OCI-LY7 (cell line): ENCODE results near the gene KCNT1.

Experiments
- CTCF ChIP-seq: fragments of 200-600 bp; sonication (generic); conservative IDR thresholded peaks from 2 replicates; pipeline ENCODE4 v1.5.1; 2014; ENCODE audit warnings: mild to moderate bottlenecking, antibody characterized with exemption, low read length, moderate library complexity, mixed read lengths
- EZH2phosphoT487 ChIP-seq: fragments of 200-600 bp; sonication (generic); IDR thresholded peaks from 2 replicates; pipeline ENCODE4 v1.6.1; 2018; ENCODE audit warnings: low read depth, borderline replicate concordance, mild to moderate bottlenecking, mixed run types, antibody characterized with exemption, low read length, moderate library complexity, mixed read lengths

DNA sequence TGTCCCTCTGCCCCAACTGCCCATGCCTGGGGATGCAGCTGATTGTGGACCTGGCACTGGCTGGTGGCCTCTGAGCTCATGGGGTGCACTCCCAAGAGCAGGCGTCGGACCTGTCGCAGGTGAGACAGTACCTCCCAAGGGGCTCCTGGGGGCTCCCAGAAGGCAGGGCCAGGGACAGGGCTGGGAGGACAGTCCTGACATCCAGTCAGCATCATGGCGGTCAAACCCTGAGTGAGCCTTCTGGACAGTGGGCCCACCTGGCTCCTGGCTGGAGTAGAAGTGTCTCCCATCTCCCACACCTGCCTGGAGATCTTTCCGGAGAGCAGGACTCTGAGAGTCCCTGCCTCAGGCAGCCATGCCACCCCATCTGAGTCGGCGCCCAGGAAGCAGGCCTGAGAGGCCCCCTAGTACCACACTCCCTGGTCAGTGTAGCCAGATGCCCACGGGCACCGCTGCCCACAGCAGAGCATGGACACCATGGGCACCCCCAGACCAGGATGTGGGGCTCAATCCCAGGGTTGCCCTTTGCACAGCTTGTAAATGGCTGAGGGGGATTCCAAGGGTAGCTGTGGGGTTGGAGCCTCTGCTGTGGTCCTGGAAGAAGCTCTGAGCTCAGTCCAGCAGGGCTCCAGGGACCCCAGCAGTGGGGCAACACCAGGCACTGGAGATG, 32.2 kb upstream of the KCNT1 start:
- TF ChIP-seq CTCF: no peak
- no peak for TF ChIP-seq EZH2phosphoT487
